ENCODE results near the gene EIF3L. TPM values are rescaled to one million over a fixed set of nuclear protein-coding genes. Genes with fewer than 3 reads are reported as not detected.

The EIF3L gene
- total and polyA plus RNA-seq, 2 donors (not counting 3 experiments of a cell fraction or from before 2014, with no cell fraction given), result 479 to 601 TPM

DNA sequence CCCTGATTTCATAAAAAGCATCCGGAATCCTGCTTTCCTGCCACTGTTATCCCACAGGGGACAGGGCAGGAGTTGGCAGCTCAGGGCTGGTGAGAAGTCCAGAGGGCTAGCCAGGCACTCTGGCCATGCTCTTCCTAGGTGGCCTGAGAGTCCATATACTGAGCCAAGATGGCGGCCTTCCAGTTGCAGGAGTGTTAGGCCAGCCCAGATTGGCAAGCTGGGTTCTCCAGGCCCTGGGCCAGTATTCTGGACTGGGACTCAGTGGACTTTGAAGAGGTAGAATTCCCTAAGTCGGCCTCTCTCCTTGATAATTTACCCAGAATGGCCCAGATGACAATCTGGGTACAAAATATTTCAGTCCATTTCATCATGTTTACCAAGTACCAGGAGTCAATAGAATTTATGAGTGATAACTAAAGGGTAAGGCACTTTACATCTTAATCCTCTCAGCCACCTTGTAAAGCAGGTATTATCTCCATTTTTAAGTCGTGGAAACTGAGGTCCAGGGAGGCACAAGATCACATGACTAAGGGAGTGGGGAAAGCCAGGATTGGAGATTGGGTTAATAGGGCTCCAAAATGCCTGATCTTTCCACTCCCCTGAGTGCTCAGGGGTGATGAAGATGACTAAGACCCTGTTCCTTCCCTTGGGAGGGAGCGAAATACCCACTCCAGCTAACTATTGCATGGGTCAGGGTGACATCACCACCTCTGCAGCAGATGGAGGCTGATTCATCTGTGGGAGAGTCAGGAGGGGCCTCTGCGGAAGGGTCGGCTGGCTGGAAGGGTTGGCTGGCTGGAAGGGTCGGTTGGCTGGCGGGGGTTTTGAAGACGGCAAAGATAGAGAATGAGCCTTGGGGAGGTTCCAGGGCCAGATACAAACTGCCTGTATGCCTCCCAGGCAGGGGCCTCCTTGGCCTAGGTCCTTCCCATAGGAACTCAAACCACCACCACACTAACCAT is 55.6 kb downstream of the EIF3L start:
- H3K27me3 ChIP-seq (ENCODE audit: control insufficient read depth in 2 of 2, insufficient read depth in 2 of 2, low read length in 2 of 2), result no peaks in the 10 kb centered on the region
- intact Hi-C loops (cut with micrococcal nuclease) (loop anchor here (5.0 kb wide), 1 partner anchor 47 kb away; the partner anchor contains the start of genes C22orf23 and POLR2F), dilution Hi-C loops (cut with MboI; ENCODE audit: extremely low pct_ligation_motif_present, low sequenced_read_pairs) (no loop called here)
- ChIA-PET CTCF (interaction anchor here (1.7 to 2.3 kb wide), 5 partner anchors 8 to 87 kb away, joined by 8 to 21 read pairs (median 13); no protein-coding TSS in a partner anchor), POLR2A (interaction anchor here (1.3 kb wide), 1 partner anchor 11 kb away, joined by 3 read pairs; no protein-coding TSS in a partner anchor)
- no peaks in the 10 kb centered on the region for H3K9me1 ChIP-seq (replicated peaks; ENCODE audit: control insufficient read depth, extremely low read depth, insufficient read depth, low read length)
- H3K27ac ChIP-seq (ENCODE audit: insufficient read depth, low read depth, low read length), result peak overlapping the region; percentile 94
- FAIRE-seq, result peak; percentile 99
- BruUV-seq (replicated peaks), result no TSS peak
- peaks cover 23% of the 10 kb centered on the region for H3K79me2 ChIP-seq (ENCODE audit: control insufficient read depth, insufficient read depth, low read length)
- peak overlapping the region; percentile 43 for H3K4me2 ChIP-seq (ENCODE audit: insufficient read depth, low read length)
- DNase-seq (ENCODE audit: low read depth, low spot score), result peak; percentile 90
- H2AFZ ChIP-seq (ENCODE audit: low read depth, low read length), result peak overlapping the region; percentile 16
- no peaks in the 10 kb centered on the region for H4K20me1 ChIP-seq (replicated peaks; ENCODE audit: control insufficient read depth, extremely low read depth, insufficient read depth, low read length)
- H3K4me1 ChIP-seq (ENCODE audit: control insufficient read depth, extremely low read depth, insufficient read depth, low read length), result peaks cover 20% of the 10 kb centered on the region
- H3K4me3 ChIP-seq (replicated peaks in 1 of 3; ENCODE audit: insufficient read depth in 1 of 3, low read depth in 1 of 3, low read length in 3 of 3), result peak overlapping the region in 1 of 3 experiments; percentile 76
- H3K9ac ChIP-seq (replicated peaks; ENCODE audit: extremely low read depth, insufficient read depth, low read length), result peak overlapping the region; percentile 84
- no peaks in the 10 kb centered on the region for H3K36me3 ChIP-seq (ENCODE audit: control insufficient read depth in 2 of 2, extremely low read depth in 1 of 2, insufficient read depth in 2 of 2, low read length in 2 of 2)
- H3K9me3 ChIP-seq (replicated peaks; ENCODE audit: control insufficient read depth, insufficient read depth, low read length), result no peaks in the 10 kb centered on the region
- TF ChIP-seq POLR2AphosphoS5 (IDR thresholded peaks at IDR 0.05; ENCODE audit: insufficient read depth, low read depth, low read length), result peak; percentile 69
- TF ChIP-seq, protein P1, sequence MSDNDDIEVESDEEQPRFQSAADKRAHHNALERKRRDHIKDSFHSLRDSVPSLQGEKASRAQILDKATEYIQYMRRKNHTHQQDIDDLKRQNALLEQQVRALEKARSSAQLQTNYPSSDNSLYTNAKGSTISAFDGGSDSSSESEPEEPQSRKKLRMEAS (IDR thresholded peaks at IDR 0.05; ENCODE audit: insufficient read depth, insufficient read length), result no peak
- TF ChIP-seq POLR2A (IDR thresholded peaks at IDR 0.05; ENCODE audit: low read depth, low read length), result peak; percentile 46
- peak; percentile 89 for TF ChIP-seq JUN (IDR thresholded peaks at IDR 0.05; ENCODE audit: borderline replicate concordance, insufficient read depth, insufficient read length, low read depth)
- peak; percentile 96 for TF ChIP-seq FOS (IDR thresholded peaks at IDR 0.05; ENCODE audit: borderline replicate concordance, insufficient read depth, low read length)
- no peak for TF ChIP-seq MYC (IDR thresholded peaks at IDR 0.05; ENCODE audit: low read depth, low read length)

Data from endothelial cell of umbilical vein (primary cell).